ENCODE measurements around the gene UST. TPM values are rescaled to one million over a fixed set of nuclear protein-coding genes. Genes with fewer than 3 reads are reported as not detected.

Gene UST
- total RNA-seq, 2 donors from 2014 or later, result 1.1 to 2.7 TPM

DNA sequence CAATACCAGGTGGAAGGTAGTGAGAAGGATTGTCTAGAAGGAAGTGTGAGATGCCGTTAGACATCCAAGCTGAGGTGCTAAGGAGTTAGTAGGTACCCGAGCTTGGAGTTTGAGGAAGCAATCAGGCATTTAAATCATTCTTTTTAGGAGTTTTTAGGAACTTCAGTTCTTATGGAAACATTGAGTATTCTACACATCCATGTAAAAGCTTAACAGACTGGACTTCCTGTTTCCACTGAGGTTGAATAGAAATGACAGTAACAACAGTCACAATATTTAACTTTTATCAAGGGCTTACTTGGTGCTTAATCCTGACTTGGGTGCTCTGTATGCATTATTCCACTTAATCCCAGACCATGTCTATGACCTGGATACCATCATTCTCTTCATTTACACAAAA is 136.4 kb downstream of the UST start:
- intact Hi-C loops (cut with DNase I), result no loop called here
- Histone ChIP-seq H3K27ac (no peak overlapping the region), H3K27me3 (no peaks in the 10 kb centered on the region), H3K9ac (ENCODE audit: low read depth in 2 of 2, low read length in 2 of 2) (no peak overlapping the region), H3K4me1 (no peaks in the 10 kb centered on the region), H3K4me3 (no peak overlapping the region), H3K9me3 (no peaks in the 10 kb centered on the region), H3K36me3 (no peaks in the 10 kb centered on the region)
- TF ChIP-seq CTCF (IDR thresholded peaks at IDR 0.05), result no peak
- DNase-seq, result no peak

- Histone ChIP-seq H3K9me3 (no peaks in the 10 kb centered on the region), H3K27ac (no peak overlapping the region), H3K4me3 (no peak overlapping the region), H3K36me3 (no peaks in the 10 kb centered on the region), H3K9ac (ENCODE audit: low read depth in 2 of 2, low read length in 2 of 2) (no peak overlapping the region), H3K27me3 (no peaks in the 10 kb centered on the region), H3K4me1 (no peaks in the 10 kb centered on the region)
- intact Hi-C loops (cut with DNase I), result no loop called here
- DNase-seq, result no peak
- no peak for TF ChIP-seq CTCF (IDR thresholded peaks at IDR 0.05)
These were observed 137.6 kb downstream of the UST start for GRCh38 chr6:148884461-148884860.

DNA sequence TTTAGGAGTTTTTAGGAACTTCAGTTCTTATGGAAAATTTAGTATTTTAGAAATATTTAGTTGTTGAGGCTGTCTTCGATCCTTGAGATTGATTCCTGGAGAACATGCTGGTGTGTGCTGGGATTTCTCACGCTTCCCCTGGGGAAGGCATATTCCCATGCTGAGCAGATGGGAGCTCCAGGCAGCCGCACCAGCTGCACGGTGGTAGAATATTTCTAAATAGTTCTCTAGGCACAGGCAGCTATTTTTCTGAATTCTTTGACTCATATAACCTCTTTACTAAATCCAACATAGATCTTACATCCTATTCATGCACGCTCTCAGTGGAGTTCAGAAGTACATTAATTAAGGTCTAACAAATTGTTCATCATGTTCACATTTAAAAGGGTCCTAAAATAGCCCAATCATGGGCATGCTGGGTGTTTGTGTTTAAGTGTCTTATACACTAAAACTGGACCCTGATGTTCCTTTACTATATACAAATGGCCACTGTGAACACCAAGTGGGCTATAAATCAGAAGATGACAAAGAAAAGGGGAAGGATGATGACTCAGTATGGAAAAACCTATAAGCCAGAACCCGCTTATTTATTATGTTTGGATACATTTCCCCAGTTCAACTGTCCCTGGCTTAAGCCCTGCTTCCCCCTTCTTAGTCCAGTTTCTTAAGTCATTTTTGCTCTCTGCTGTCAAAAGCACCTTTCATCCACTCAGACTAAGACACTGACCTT is 138.5 kb downstream of the UST start:
- H3K27ac ChIP-seq, result no peak overlapping the region
- H3K4me3 ChIP-seq, result no peak overlapping the region
- H3K27me3 ChIP-seq, result no peaks in the 10 kb centered on the region
- intact Hi-C loops (cut with DNase I), result no loop called here
- no peak for DNase-seq
- no peaks in the 10 kb centered on the region for H3K9me3 ChIP-seq
- TF ChIP-seq CTCF (IDR thresholded peaks at IDR 0.05), result no peak
- H3K36me3 ChIP-seq, result no peaks in the 10 kb centered on the region
- H3K4me1 ChIP-seq, result no peaks in the 10 kb centered on the region
- H3K9ac ChIP-seq (ENCODE audit: low read depth in 2 of 2, low read length in 2 of 2), result no peak overlapping the region

- H3K27me3 ChIP-seq, result no peaks in the 10 kb centered on the region
- H3K9me3 ChIP-seq, result no peaks in the 10 kb centered on the region
- H3K36me3 ChIP-seq, result no peaks in the 10 kb centered on the region
- TF ChIP-seq CTCF (IDR thresholded peaks at IDR 0.05), result no peak
- H3K9ac ChIP-seq (ENCODE audit: low read depth in 2 of 2, low read length in 2 of 2), result no peak overlapping the region
- DNase-seq, result no peak
- intact Hi-C loops (cut with DNase I), result no loop called here
- H3K4me1 ChIP-seq, result no peaks in the 10 kb centered on the region
- H3K27ac ChIP-seq, result no peak overlapping the region
- H3K4me3 ChIP-seq, result no peak overlapping the region
These were observed 139.4 kb downstream of the UST start for GRCh38 chr6:148885925-148886845.

DNA sequence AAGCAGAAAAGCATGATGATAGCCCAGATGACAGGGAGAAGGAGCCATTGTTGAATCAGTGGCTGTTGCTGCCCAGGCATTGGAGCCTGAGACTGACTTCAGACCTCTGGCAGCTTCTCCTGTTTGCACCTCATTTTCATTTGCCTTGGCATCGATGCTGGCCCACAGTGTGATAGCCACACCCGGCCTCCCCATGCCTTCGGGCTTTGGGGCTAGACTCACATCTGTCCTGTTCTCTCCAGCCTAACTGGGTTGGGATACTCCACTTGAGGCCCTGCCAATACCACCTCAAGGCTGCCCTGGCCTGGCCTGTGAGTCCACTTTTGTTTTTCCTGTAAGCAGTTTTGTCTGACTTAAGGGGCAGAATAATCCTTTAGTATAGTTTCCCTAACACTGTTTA is 140.4 kb downstream of the UST start:
- Histone ChIP-seq H3K4me3 (no peak overlapping the region), H3K36me3 (no peaks in the 10 kb centered on the region), H3K9ac (ENCODE audit: low read depth in 2 of 2, low read length in 2 of 2) (no peak overlapping the region), H3K27me3 (no peaks in the 10 kb centered on the region), H3K4me1 (no peaks in the 10 kb centered on the region), H3K9me3 (no peaks in the 10 kb centered on the region), H3K27ac (no peak overlapping the region)
- no peak for DNase-seq
- intact Hi-C loops (cut with DNase I), result no loop called here
- no peak for TF ChIP-seq CTCF (IDR thresholded peaks at IDR 0.05)
